ENCODE data around the gene ANKS3.

GRCh38 chr16:4693956-4694641 lies 40.0 kb downstream of the ANKS3 start:
- TF ChIP-seq CTCF (optimal IDR thresholded peaks at IDR 0.05 in 1 of 3, IDR thresholded peaks at IDR 0.05 in 1 of 3, conservative IDR thresholded peaks at IDR 0.05 in 1 of 3; ENCODE audit: extremely low read depth in 1 of 3, insufficient read depth in 2 of 3, low read length in 3 of 3) (peak in 2 of 3 experiments; percentile 6 to 8), EZH2 (IDR thresholded peaks at IDR 0.05; ENCODE audit: low read length) (no peak)

All from keratinocyte (primary cell).